ENCODE results near the gene USH1C.

DNA sequence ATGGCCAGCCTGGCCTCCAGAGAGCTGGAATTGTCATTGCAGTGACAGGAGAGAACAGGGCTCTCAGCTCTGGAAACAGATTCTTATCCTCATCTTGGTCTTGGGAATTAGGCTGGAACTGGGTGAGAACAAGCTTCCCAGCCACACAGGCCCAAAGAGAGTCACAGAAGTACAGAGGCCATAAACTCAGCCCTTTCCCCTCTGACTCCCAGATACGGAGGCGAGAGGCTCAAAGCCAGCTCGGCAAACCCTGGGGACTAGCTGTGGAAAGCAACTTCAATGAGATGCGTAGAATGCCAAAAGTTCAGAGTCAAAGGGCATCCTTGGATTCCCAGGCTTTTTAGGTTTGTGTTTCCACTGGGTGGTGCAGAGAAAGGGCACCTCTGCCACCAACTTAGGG, 53.3 kb downstream of the USH1C start:
- no peak for TF ChIP-seq CTCF (IDR thresholded peaks at IDR 0.05 in 8 of 11, conservative IDR thresholded peaks at IDR 0.05 in 3 of 11)
- no peak for TF ChIP-seq POLR2AphosphoS5 (IDR thresholded peaks at IDR 0.05)

All from spleen (tissue), 7 donors.